Ishikawa (cell line): ENCODE data around the gene LSAMP.

ENCODE experiments used
- CEBPB ChIP-seq: IDR thresholded peaks from 2 replicates; pipeline ENCODE4 v1.6.1; 2012
- CREB1 ChIP-seq: IDR thresholded peaks from 2 replicates; pipeline ENCODE4 v1.6.1; 2012; ENCODE audit warnings: low read depth
- EGR1 ChIP-seq: IDR thresholded peaks from 2 replicates; pipeline ENCODE4 v1.6.1; 2012
- EP300 ChIP-seq: IDR thresholded peaks from 2 replicates; pipeline ENCODE4 v1.6.1; 2012; ENCODE audit warnings: borderline replicate concordance
- FOXM1 ChIP-seq: IDR thresholded peaks from 2 replicates; pipeline ENCODE4 v1.6.1; 2012; ENCODE audit warnings: low read depth, borderline replicate concordance
- MAX ChIP-seq: IDR thresholded peaks from 2 replicates; pipeline ENCODE4 v1.6.1; 2012
- NFIC ChIP-seq: IDR thresholded peaks from 2 replicates; pipeline ENCODE4 v1.6.1; 2012
- RAD21 ChIP-seq: IDR thresholded peaks from 2 replicates; pipeline ENCODE4 v1.6.1; 2012; ENCODE audit warnings: low read depth
- REST ChIP-seq: IDR thresholded peaks from 2 replicates; pipeline ENCODE4 v1.6.1; 2012; ENCODE audit warnings: low read depth, mild to moderate bottlenecking
- TAF1 ChIP-seq: IDR thresholded peaks from 2 replicates; pipeline ENCODE4 v1.6.1; 2012; ENCODE audit warnings: low read depth, mild to moderate bottlenecking
- TCF12 ChIP-seq: IDR thresholded peaks from 2 replicates; pipeline ENCODE4 v1.6.1; 2012; ENCODE audit warnings: low read depth
- TEAD4 ChIP-seq: IDR thresholded peaks from 2 replicates; pipeline ENCODE4 v1.6.1; 2012
- YY1 ChIP-seq: IDR thresholded peaks from 2 replicates; pipeline ENCODE4 v1.6.1; 2012; ENCODE audit warnings: low read depth
- ZBTB7A ChIP-seq: IDR thresholded peaks from 2 replicates; pipeline ENCODE4 v1.6.1; 2012; ENCODE audit warnings: low read depth
- TF ChIP-seq, protein P1 (sequence below): IDR thresholded peaks from 2 replicates; pipeline ENCODE4 v1.6.1; 2012

LSAMP gene

DNA sequence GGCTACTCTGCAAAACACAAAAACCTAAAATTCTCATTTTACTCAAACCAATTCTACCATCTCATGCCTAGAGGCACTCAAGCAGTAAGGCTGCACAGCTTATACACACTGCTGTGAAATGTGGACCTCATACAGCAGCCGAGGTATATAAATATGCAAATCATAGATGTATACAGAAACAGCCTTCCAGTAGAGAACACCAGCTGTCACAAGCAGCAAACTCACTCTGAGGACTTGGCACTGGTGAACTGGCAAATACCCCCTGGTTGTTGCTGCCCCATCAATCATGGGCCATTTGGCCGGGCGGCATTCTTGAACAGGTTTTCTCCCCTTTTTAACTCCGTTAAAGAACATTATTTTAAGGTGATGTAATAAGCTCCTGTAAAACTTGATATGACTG lies 378.0 kb downstream of the LSAMP start:
- TF ChIP-seq RAD21 (no peak), EGR1 (no peak), NFIC (peak; percentile 24; the same call in 1 of the 2 replicates)

DNA sequence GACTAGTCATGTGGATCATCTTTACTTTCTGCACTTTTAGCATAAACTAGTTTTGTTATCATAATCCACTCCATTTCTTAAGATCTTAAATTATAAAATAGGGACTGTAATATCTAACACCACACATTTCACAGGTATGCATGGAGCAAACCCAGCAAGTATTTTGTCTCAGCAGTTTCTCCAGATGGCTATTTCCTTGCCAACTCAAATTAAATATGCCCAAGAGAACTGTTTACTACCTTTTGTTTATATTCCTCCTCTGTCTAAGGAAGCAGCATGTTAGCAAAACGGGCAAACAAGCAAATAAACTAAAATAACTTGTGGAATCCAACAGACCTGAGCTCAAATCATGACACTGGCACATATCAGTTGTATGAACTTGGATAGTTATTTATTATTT lies 379.8 kb downstream of the LSAMP start:
- TF ChIP-seq TCF12 (no peak), RAD21 (no peak), CEBPB (no peak), REST (no peak), YY1 (no peak), EGR1 (no peak), MAX (no peak)

DNA sequence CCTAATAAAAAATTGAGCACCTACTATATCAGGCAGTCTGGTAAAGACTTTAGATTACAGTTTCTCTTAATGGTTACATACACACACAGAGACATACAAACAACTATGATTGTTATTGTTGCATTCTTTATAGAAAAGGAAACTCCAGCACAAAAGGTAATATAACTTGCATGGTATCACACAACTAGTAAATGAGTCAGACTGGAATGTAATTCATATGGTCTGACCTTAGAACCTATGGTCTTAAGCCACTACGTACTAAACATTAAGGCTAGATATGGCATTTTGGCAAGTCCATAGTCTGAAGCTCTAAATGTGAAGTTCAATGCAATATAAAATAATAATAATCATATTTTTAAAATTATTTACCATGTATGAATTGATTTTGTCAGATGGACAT lies 380.6 kb downstream of the LSAMP start:
- TF ChIP-seq REST, result no peak
- no peak for TF ChIP-seq RAD21
- TF ChIP-seq NFIC, result no peak
- no peak for TF ChIP-seq FOXM1
- TF ChIP-seq CREB1, result no peak
- no peak for TF ChIP-seq YY1
- no peak for TF ChIP-seq EGR1
- no peak for TF ChIP-seq EP300

- TF ChIP-seq ZBTB7A, result no peak
- peak; percentile 89 for TF ChIP-seq TEAD4
- peak; percentile 94 for TF ChIP-seq EP300
- peak; percentile 74; the same call in 1 of the 2 replicates for TF ChIP-seq FOXM1
- no peak for TF ChIP-seq RAD21
- no peak for TF ChIP-seq EGR1
- no peak for TF ChIP-seq CREB1
- no peak for TF ChIP-seq TAF1
- peak; percentile 47; the same call in 1 of the 2 replicates for TF ChIP-seq MAX
- peak; percentile 69 for TF ChIP-seq CEBPB
- no peak for TF ChIP-seq YY1
- peak; percentile 90 for TF ChIP-seq NFIC
- TF ChIP-seq, protein P1, sequence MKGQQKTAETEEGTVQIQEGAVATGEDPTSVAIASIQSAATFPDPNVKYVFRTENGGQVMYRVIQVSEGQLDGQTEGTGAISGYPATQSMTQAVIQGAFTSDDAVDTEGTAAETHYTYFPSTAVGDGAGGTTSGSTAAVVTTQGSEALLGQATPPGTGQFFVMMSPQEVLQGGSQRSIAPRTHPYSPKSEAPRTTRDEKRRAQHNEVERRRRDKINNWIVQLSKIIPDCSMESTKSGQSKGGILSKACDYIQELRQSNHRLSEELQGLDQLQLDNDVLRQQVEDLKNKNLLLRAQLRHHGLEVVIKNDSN, result no peak
- TF ChIP-seq TCF12, result peak; percentile 96
- TF ChIP-seq REST, result no peak
Observed at GRCh38 chr3:116059421-116060096, 385.7 kb downstream of the LSAMP start.

GRCh38 chr3:116058844-116059243 lies 386.4 kb downstream of the LSAMP start:
- no peak for TF ChIP-seq CEBPB
- no peak for TF ChIP-seq EP300
- TF ChIP-seq MAX, result no peak
